Endothelial cell of umbilical vein (primary cell): ENCODE data around the gene ATAD2B. TPM values are rescaled to one million over a fixed set of nuclear protein-coding genes. Genes with fewer than 3 reads are reported as not detected.

ENCODE experiments used
- BruUV-seq: library from RNA; stranded (reverse); fragments of 400-500 nt; replicated peaks from 2 replicates; lab custom pipeline; 2021; lab: Mats Ljungman, UMichigan
- CTCF ChIA-PET: fragments of 300-600, 350-600 bp; sonication (Branson Sonifier 250); formaldehyde crosslinking; loops from one replicate; lab custom pipeline; 2021; ENCODE audit warnings: antibody characterized with exemption, inconsistent platforms; lab: Charles Lee
- POLR2A ChIA-PET: fragments of 300-600, 350-600 bp; sonication (Branson Sonifier 250); formaldehyde crosslinking; loops from one replicate; lab custom pipeline; 2021; ENCODE audit warnings: antibody characterized with exemption, inconsistent platforms; lab: Charles Lee
- DNase-seq: peaks from one replicate; pipeline ENCODE4 v3.0.0-alpha.2; 2011; ENCODE audit warnings: low read depth, low spot score
- FAIRE-seq: peaks from 2 replicates; lab custom pipeline; 2011; peaks lifted over from hg19 to GRCh38; lab: Jason Lieb, UNC
- H2AFZ ChIP-seq: 2 replicates; pipeline ENCODE4 v1.6.0; 2012; ENCODE audit warnings: low read depth, low read length, control low read depth, inconsistent platforms
- H3K27ac ChIP-seq: 2 replicates; pipeline ENCODE4 v1.5.1; 2011; ENCODE audit warnings: low read depth, mild to moderate bottlenecking, control low read depth, low read length, moderate library complexity; ENCODE audit not compliant: insufficient read depth
- H3K27me3 ChIP-seq, 2 experiments: 2 replicates each; pipeline versions ENCODE4 v1.6.0 to v1.6.1; 2011; ENCODE audit warnings: low read length in 2 of 2, mixed read lengths in 1 of 2; ENCODE audit not compliant: control insufficient read depth in 2 of 2, insufficient read depth in 2 of 2
- H3K36me3 ChIP-seq, 2 experiments: 2 replicates in 1 of 2; 3 replicates in 1 of 2; pipeline ENCODE4 v1.5.1; 2011; ENCODE audit warnings: low read length in 2 of 2, mild to moderate bottlenecking in 1 of 2, moderate library complexity in 1 of 2; ENCODE audit not compliant: control insufficient read depth in 2 of 2, insufficient read depth in 2 of 2; ENCODE audit errors: extremely low read depth in 1 of 2
- H3K4me1 ChIP-seq: 3 replicates; pipeline ENCODE4 v1.5.1; 2011; ENCODE audit warnings: mild to moderate bottlenecking, low read length; ENCODE audit not compliant: control insufficient read depth, insufficient read depth; ENCODE audit errors: extremely low read depth
- H3K4me2 ChIP-seq: 2 replicates; pipeline ENCODE4 v1.6.1; 2011; ENCODE audit warnings: low read length, control low read depth, mixed read lengths; ENCODE audit not compliant: insufficient read depth
- H3K4me3 ChIP-seq, 3 experiments: fragments of 200-600 bp in 1 of 3; sonication (generic), shearing (Covaris generic) in 1 of 3; replicated peaks in 1 of 3; 2 replicates each; pipeline ENCODE4 v1.5.1; 2011 to 2016; ENCODE audit warnings: control low read depth in 3 of 3, low read length in 3 of 3, mild to moderate bottlenecking in 2 of 3, inconsistent platforms in 1 of 3, low read depth in 1 of 3, moderate library complexity in 1 of 3; ENCODE audit not compliant: insufficient read depth in 1 of 3
- H3K79me2 ChIP-seq: 2 replicates; pipeline ENCODE4 v1.6.0; 2012; ENCODE audit warnings: low read length, inconsistent platforms; ENCODE audit not compliant: control insufficient read depth, insufficient read depth
- H3K9ac ChIP-seq: replicated peaks from 2 replicates; pipeline ENCODE3; 2011; ENCODE audit warnings: low read length, control low read depth; ENCODE audit not compliant: insufficient read depth; ENCODE audit errors: extremely low read depth
- H3K9me1 ChIP-seq: replicated peaks from 3 replicates; pipeline ENCODE4 v1.6.0; 2011; ENCODE audit warnings: mild to moderate bottlenecking, low read length; ENCODE audit not compliant: control insufficient read depth, insufficient read depth; ENCODE audit errors: extremely low read depth
- H3K9me3 ChIP-seq: replicated peaks from 2 replicates; pipeline ENCODE4 v1.5.1; 2012; ENCODE audit warnings: low read length, inconsistent platforms; ENCODE audit not compliant: control insufficient read depth, insufficient read depth
- H4K20me1 ChIP-seq: replicated peaks from 2 replicates; pipeline ENCODE3; 2011; ENCODE audit warnings: mild to moderate bottlenecking, low read length; ENCODE audit not compliant: control insufficient read depth, insufficient read depth; ENCODE audit errors: extremely low read depth
- EZH2 ChIP-seq: IDR thresholded peaks from 2 replicates; pipeline ENCODE4 v1.6.1; 2012; ENCODE audit warnings: borderline replicate concordance, low read depth, mild to moderate bottlenecking, moderate library complexity, low read length, inconsistent platforms; ENCODE audit not compliant: severe bottlenecking
- FOS ChIP-seq: IDR thresholded peaks from 2 replicates; pipeline ENCODE4 v1.6.1; 2011; ENCODE audit warnings: mild to moderate bottlenecking, low read length, moderate library complexity, borderline replicate concordance; ENCODE audit not compliant: insufficient read depth
- GATA2 ChIP-seq: IDR thresholded peaks from 2 replicates; pipeline ENCODE4 v1.7.0; 2011; ENCODE audit warnings: low read depth, mild to moderate bottlenecking, moderate library complexity, mixed read lengths, low read length; ENCODE audit not compliant: insufficient read length, insufficient read depth
- JUN ChIP-seq: IDR thresholded peaks from 2 replicates; pipeline ENCODE4 v1.6.1; 2011; ENCODE audit warnings: borderline replicate concordance, low read depth; ENCODE audit not compliant: insufficient read length, insufficient read depth
- MYC ChIP-seq: IDR thresholded peaks from one replicate; pipeline ENCODE4 v1.6.1; 2011; ENCODE audit warnings: mild to moderate bottlenecking, low read depth, low read length
- POLR2A ChIP-seq: IDR thresholded peaks from 2 replicates; pipeline ENCODE4 v1.6.1; 2012; ENCODE audit warnings: low read depth, mild to moderate bottlenecking, control low read depth, low read length
- POLR2AphosphoS5 ChIP-seq: IDR thresholded peaks from 2 replicates; pipeline ENCODE4 v1.6.1; 2012; ENCODE audit warnings: low read depth, mild to moderate bottlenecking, control low read depth, low read length, moderate library complexity; ENCODE audit not compliant: insufficient read depth
- dilution Hi-C: fragments of 300-500 bp; cut with MboI; formaldehyde crosslinking; loops from one replicate; pipeline ENCODE4 v1.15.0; 2019; ENCODE audit warnings: low sequenced_read_pairs; ENCODE audit not compliant: extremely low pct_ligation_motif_present
- intact Hi-C: fragments of 100-400 bp; cut with micrococcal nuclease; formaldehyde crosslinking; loops from one replicate; pipeline ENCODE4 v1.10.0; 2022
- polyA plus RNA-seq, 4 experiments: library from polyadenylated mRNA; depleted of rRNA in 3 of 4; stranded (reverse) in 3 of 4; unstranded in 1 of 4; fragments of >200 nt; gene quantifications; 2 replicates each; pipeline versions ENCODE4 v1.2.1 to v1.2.3, GENCODE V29; 2011 to 2012; ENCODE audit warnings: missing spikeins in 1 of 4
- total RNA-seq: library from RNA; stranded (reverse); gene quantifications from 2 replicates; pipeline ENCODE4 v1.2.3, GENCODE V29; 2021
- TF ChIP-seq, protein P1 (sequence below), 2 donors: IDR thresholded peaks; 1 replicate in 1 of 2; 2 replicates in 1 of 2; pipeline ENCODE4 v1.5.1; 2011; ENCODE audit warnings: low read length in 2 of 2, mild to moderate bottlenecking in 2 of 2, moderate library complexity in 2 of 2, control low read depth in 1 of 2, inconsistent platforms in 1 of 2, low read depth in 1 of 2; ENCODE audit not compliant: insufficient read depth in 1 of 2; ENCODE audit errors: extremely low read depth in 1 of 2
- TF ChIP-seq, protein P2 (sequence below): IDR thresholded peaks from 2 replicates; pipeline ENCODE4 v1.6.1; 2011; ENCODE audit not compliant: insufficient read depth, insufficient read length

The ATAD2B gene
- total and polyA plus RNA-seq, 2 donors (not counting 3 experiments of a cell fraction or from before 2014, with no cell fraction given): 2.5 to 19.1 TPM

DNA sequence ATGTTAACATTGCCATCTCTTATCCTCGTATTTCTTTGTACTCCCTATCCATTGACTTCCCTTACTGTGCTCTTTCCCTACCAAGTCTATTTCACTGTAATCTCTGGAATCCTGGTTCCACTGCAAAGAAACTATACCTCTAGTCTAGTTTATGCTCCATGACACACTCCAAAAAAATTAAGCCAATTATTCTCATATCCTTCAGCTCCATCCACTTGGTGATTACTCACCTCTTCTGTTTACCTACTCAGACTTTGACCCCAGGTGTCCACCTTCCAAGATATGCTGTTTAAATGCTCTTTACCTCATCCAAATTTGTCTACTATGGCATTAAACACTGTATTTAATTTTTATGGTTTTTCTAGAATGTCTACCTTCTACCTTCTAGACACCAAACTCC is 137.9 kb downstream of the ATAD2B start:
- intact Hi-C loops: no loop called here
- H3K9ac ChIP-seq: no peak overlapping the region
- H3K9me3 ChIP-seq: no peaks in the 10 kb centered on the region
- no peaks in the 10 kb centered on the region for H4K20me1 ChIP-seq
- POLR2A ChIA-PET: no interaction called here
- CTCF ChIA-PET: no interaction called here
- FAIRE-seq: no peak
- no peaks in the 10 kb centered on the region for H3K36me3 ChIP-seq
- no peak for DNase-seq
- no peak overlapping the region for H3K27ac ChIP-seq
- BruUV-seq: no TSS peak
- dilution Hi-C loops: no loop called here
- no peaks in the 10 kb centered on the region for H3K79me2 ChIP-seq
- no peaks in the 10 kb centered on the region for H3K9me1 ChIP-seq
- H3K4me3 ChIP-seq: no peak overlapping the region
- no peak overlapping the region for H2AFZ ChIP-seq
- H3K27me3 ChIP-seq: no peaks in the 10 kb centered on the region
- TF ChIP-seq MYC: no peak
- TF ChIP-seq, protein P1, sequence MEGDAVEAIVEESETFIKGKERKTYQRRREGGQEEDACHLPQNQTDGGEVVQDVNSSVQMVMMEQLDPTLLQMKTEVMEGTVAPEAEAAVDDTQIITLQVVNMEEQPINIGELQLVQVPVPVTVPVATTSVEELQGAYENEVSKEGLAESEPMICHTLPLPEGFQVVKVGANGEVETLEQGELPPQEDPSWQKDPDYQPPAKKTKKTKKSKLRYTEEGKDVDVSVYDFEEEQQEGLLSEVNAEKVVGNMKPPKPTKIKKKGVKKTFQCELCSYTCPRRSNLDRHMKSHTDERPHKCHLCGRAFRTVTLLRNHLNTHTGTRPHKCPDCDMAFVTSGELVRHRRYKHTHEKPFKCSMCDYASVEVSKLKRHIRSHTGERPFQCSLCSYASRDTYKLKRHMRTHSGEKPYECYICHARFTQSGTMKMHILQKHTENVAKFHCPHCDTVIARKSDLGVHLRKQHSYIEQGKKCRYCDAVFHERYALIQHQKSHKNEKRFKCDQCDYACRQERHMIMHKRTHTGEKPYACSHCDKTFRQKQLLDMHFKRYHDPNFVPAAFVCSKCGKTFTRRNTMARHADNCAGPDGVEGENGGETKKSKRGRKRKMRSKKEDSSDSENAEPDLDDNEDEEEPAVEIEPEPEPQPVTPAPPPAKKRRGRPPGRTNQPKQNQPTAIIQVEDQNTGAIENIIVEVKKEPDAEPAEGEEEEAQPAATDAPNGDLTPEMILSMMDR (IDR thresholded peaks at IDR 0.05; ENCODE audit: extremely low read depth in 1 of 2, insufficient read depth in 1 of 2, low read depth in 1 of 2, low read length in 2 of 2): no peak
- TF ChIP-seq JUN: no peak
- TF ChIP-seq GATA2: no peak
- TF ChIP-seq, protein P2, sequence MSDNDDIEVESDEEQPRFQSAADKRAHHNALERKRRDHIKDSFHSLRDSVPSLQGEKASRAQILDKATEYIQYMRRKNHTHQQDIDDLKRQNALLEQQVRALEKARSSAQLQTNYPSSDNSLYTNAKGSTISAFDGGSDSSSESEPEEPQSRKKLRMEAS: no peak
- TF ChIP-seq POLR2A: no peak
- no peak for TF ChIP-seq EZH2
- TF ChIP-seq POLR2AphosphoS5: no peak
- TF ChIP-seq FOS: no peak
- H3K4me1 ChIP-seq: peaks cover 9% of the 10 kb centered on the region
- no peak overlapping the region for H3K4me2 ChIP-seq
